ENCODE results near the gene MUSTN1.

- no peak for TF ChIP-seq ZNF274 (IDR thresholded peaks at IDR 0.05; ENCODE audit: low read depth, low read length)
- TF ChIP-seq YY1 (IDR thresholded peaks at IDR 0.05; ENCODE audit: insufficient read depth, insufficient read length) = no peak
Observed at GRCh38 chr3:52786330-52787215, 48.2 kb downstream of the MUSTN1 start.

Data from NT2/D1 (cell line).